BJ (cell line): ENCODE results near the gene CHST11. TPM values are rescaled to one million over a fixed set of nuclear protein-coding genes. Genes with fewer than 3 reads are reported as not detected.
"Not testable (repeated sequence)": the region's sequence is repeated elsewhere in the genome, so short reads cannot be mapped to it uniquely, and the experiment has no call there.

ENCODE experiments used
- CTCF ChIA-PET: fragments of 350-600 bp; formaldehyde crosslinking; extraction: SDS; loops from one replicate; lab custom pipeline; 2021; ENCODE audit warnings: antibody characterized with exemption, inconsistent platforms; lab: Yijun Ruan, JAX
- POLR2A ChIA-PET: fragments of 300-600 bp; sonication (Branson Sonifier 250); formaldehyde crosslinking; extraction: SDS; loops from one replicate; lab custom pipeline; 2021; ENCODE audit warnings: antibody characterized with exemption; lab: Charles Lee
- DNase-seq: peaks from one replicate; pipeline ENCODE4 v3.0.0-alpha.2; 2011; ENCODE audit warnings: low read depth
- H3K27me3 ChIP-seq: 2 replicates; pipeline ENCODE4 v1.6.0; 2011; ENCODE audit warnings: low read length; ENCODE audit not compliant: control insufficient read depth, insufficient read depth
- H3K36me3 ChIP-seq: 2 replicates; pipeline ENCODE4 v1.5.1; 2011; ENCODE audit warnings: low read length; ENCODE audit not compliant: control insufficient read depth, insufficient read depth
- H3K4me3 ChIP-seq: 2 replicates; pipeline ENCODE4 v1.5.1; 2011; ENCODE audit warnings: low read depth, mild to moderate bottlenecking, control low read depth, low read length
- polyA plus RNA-seq: library from polyadenylated mRNA; depleted of rRNA; stranded (reverse); fragments of >200 nt; gene quantifications from 2 replicates; pipeline ENCODE4 v1.2.3, GENCODE V29; 2011
- TF ChIP-seq, protein P1 (sequence below): IDR thresholded peaks from 2 replicates; pipeline ENCODE4 v1.5.1; 2011; ENCODE audit warnings: low read depth, mild to moderate bottlenecking, control low read depth, inconsistent platforms, low read length, moderate library complexity; ENCODE audit not compliant: insufficient read depth

Gene CHST11
- polyA plus RNA-seq, 1 experiment: 7.3 TPM

GRCh38 chr12:104610513-104611235 lies 153.9 kb downstream of the CHST11 start:
- Histone ChIP-seq H3K27me3 (no peaks in the 10 kb centered on the region), H3K36me3 (no peaks in the 10 kb centered on the region), H3K4me3 (no peak overlapping the region)
- no peak for DNase-seq
- ChIA-PET CTCF (interaction anchor here (0.9 kb wide), 1 partner anchor 9 kb away, joined by 3 read pairs; no protein-coding TSS in a partner anchor), POLR2A (no interaction called here)
- TF ChIP-seq, protein P1, sequence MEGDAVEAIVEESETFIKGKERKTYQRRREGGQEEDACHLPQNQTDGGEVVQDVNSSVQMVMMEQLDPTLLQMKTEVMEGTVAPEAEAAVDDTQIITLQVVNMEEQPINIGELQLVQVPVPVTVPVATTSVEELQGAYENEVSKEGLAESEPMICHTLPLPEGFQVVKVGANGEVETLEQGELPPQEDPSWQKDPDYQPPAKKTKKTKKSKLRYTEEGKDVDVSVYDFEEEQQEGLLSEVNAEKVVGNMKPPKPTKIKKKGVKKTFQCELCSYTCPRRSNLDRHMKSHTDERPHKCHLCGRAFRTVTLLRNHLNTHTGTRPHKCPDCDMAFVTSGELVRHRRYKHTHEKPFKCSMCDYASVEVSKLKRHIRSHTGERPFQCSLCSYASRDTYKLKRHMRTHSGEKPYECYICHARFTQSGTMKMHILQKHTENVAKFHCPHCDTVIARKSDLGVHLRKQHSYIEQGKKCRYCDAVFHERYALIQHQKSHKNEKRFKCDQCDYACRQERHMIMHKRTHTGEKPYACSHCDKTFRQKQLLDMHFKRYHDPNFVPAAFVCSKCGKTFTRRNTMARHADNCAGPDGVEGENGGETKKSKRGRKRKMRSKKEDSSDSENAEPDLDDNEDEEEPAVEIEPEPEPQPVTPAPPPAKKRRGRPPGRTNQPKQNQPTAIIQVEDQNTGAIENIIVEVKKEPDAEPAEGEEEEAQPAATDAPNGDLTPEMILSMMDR: no peak

GRCh38 chr12:104611671-104612070 lies 154.9 kb downstream of the CHST11 start:
- POLR2A ChIA-PET: no interaction called here
- TF ChIP-seq, protein P1: no peak

DNA sequence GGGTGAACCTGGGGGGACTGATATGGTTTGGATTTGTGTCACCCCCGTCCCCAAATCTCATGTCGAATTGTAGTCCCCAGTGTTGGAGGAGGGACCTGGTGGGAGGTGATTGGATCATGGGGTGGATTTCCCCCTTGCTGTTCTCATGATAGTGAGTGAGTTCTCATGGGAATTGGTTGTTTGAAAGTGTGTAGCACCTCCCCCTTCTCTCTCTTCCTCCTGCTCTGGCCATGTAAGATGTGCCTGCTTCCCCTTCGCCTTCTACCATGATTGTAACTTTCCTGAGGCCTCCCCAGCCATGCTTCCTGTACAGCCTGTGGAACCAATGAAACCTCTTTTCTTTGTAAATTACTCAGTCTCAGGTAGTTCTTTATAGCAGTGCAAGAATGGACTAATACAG lies 156.6 kb downstream of the CHST11 start:
- H3K36me3 ChIP-seq, H3K27me3 ChIP-seq, DNase-seq, CTCF ChIA-PET, H3K4me3 ChIP-seq, POLR2A ChIA-PET: not testable (repeated sequence)

More at GRCh38 chr12:104611671-104612070, 154.9 kb downstream of the CHST11 start:
- Histone ChIP-seq H3K36me3 (no peaks in the 10 kb centered on the region), H3K4me3 (no peak overlapping the region), H3K27me3 (no peaks in the 10 kb centered on the region)
- DNase-seq: no peak
- CTCF ChIA-PET: interaction anchor here (0.8 kb wide), 1 partner anchor 150 kb away, joined by 3 read pairs; no protein-coding TSS in a partner anchor

DNA sequence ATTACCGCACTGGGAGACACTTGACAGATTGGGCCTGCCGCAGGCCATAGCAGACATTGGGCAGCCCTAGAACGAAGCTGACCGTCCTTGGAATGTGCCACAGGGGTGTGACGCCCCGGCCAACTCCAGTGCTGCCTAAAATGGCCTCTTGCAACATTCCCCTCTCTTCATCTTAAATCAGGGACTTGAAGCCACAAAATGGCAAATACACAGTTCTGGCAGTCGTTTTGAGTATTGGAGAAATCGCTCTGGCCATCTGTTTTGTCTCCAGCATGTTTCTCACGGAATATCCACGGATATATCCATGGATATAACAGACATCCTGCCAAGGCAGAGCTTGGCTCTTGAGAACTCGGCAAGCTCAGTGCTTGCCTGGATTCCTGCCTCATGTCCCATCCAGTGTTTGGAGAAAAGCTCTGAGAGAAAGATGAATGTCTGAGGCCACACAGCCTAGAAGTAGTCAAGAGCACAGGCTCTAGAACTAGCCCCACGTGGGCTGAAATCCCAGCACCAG lies 158.4 kb downstream of the CHST11 start:
- no peak for DNase-seq

GRCh38 chr12:104618691-104619090 lies 161.9 kb downstream of the CHST11 start:
- Histone ChIP-seq H3K27me3 (no peaks in the 10 kb centered on the region), H3K4me3 (no peak overlapping the region), H3K36me3 (no peaks in the 10 kb centered on the region)
- ChIA-PET CTCF (no interaction called here), POLR2A (no interaction called here)
- TF ChIP-seq, protein P1: no peak
- DNase-seq: no peak

More for the DNA sequence above, 158.4 kb downstream of the CHST11 start:
- CTCF ChIA-PET: interaction anchor here (0.8 kb wide), 1 partner anchor 257 kb away, joined by 3 read pairs; no protein-coding TSS in a partner anchor
- no peak overlapping the region for H3K4me3 ChIP-seq
- no peaks in the 10 kb centered on the region for H3K27me3 ChIP-seq
- TF ChIP-seq, protein P1: no peak
- no peaks in the 10 kb centered on the region for H3K36me3 ChIP-seq
- POLR2A ChIA-PET: interaction anchor here (0.7 kb wide), 1 partner anchor 175 kb away, joined by 6 read pairs; no protein-coding TSS in a partner anchor
